Raji (cell line): Measurements from ENCODE around the gene SIL1.

ENCODE experiments used
- POLR2A ChIP-seq: IDR thresholded peaks from 2 replicates; pipeline ENCODE4 v1.6.1; 2011; ENCODE audit warnings: low read depth, low read length, control low read depth; ENCODE audit not compliant: insufficient read depth

Gene SIL1

DNA sequence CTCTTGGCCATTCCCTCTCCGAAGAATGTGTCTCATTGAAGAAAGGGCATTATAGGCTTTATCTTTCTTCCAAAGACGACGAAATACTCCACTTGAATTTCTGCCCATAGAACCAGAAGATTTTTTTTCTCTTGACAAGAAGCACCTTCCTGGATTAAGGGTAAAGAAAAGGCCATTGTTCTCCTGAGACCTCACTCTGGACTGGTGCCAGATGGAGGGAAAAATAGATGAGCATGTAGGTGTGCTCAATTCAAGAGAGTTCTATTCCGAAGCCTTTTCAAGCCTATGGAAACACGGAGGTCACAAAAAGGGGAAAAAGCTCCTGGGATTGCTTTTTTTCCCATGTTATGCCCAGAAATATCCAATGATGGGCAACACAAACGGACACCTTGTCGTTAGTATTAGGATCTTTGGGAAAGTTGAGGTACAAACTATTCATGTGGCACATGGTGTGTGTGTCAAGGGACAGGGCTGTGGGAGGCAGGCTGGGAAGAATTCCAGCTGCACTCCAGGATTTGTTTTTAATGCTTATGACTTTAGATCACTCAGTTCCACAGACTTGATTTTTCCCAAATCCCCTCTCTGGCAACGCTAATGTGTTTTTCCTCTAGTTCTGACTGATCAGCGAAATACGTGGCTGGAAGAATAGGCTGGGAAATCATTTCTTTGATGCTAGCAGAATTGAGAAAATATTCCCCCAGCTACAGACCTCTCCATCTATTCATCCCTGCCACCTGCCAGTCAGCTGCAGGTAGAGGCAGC lies 89.9 kb downstream of the SIL1 start:
- no peak for TF ChIP-seq POLR2A

DNA sequence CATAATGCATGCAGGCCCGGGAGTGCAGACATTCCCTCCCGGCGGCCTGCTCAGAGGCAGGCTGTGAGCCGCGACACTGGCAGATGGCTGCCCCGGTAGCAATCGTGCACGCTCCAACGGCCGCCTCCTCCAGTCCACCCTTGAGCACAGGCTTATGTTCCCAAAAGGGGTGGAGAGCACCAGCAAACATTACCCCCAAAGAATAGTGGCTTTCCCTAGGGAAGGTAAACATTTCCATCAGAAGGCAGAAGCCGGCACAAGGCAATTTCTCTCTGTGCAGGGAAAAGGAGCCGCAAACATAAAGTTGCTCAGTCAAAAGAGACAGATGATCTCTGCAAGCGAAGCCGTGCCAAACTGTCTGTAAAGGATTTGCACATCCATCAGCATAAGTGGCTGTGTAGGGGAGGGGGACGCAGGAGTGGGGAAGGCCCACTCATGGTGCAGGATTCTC lies 92.5 kb downstream of the SIL1 start:
- TF ChIP-seq POLR2A, result no peak

DNA sequence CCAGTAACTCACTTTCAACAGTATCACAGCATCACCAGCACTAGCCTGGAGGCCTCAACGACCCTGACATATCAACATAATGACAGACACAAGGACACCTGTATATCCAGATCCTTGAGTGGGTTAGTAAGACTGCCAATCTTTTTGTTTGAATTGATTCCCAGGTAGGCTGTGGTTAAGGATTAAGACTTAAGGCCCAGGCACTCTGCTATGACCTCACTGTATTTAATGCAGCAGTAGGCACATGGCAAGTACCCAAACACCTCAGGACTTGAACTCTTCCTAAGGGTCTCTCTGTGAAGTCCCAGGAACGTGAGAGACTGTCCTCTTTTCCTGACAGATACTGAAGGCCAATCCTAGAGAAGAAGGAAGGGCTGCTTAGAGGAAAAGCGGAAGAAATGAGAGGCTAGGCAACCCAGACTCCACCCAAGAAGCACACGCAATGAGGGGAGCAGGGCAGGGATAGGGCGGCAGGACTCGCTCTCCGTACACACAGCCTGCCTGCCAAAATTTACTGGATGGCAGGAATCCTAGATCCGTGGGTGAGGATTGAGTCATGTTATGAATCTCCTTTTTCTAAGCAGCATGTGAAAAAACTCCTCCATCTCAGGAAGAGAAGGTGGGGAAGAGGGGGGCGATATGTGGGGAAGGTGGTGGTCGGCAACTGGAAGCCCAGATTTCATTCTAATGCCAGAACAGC lies 93.4 kb downstream of the SIL1 start:
- TF ChIP-seq POLR2A, result no peak

DNA sequence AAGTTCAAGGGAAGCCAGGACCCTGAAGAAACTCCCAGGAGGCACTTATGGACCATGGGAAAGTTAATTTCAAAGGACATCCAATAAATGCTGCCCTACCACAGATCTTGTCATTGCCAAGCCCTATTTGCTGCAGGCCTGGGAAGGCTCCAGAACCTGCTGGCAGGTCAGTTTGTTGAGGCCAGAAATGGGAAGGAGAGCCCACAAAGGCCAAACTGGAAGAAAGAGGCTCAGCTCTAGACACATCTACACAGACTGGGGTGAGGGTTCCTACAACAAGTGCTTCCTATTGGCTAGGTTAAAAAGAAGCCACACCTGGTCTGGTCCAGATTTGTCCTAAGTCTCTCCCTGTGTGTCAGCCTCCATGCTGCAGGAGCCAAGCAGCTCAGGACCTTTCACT lies 94.4 kb downstream of the SIL1 start:
- no peak for TF ChIP-seq POLR2A

GRCh38 chr5:139100825-139101224 lies 97.3 kb downstream of the SIL1 start:
- no peak for TF ChIP-seq POLR2A

DNA sequence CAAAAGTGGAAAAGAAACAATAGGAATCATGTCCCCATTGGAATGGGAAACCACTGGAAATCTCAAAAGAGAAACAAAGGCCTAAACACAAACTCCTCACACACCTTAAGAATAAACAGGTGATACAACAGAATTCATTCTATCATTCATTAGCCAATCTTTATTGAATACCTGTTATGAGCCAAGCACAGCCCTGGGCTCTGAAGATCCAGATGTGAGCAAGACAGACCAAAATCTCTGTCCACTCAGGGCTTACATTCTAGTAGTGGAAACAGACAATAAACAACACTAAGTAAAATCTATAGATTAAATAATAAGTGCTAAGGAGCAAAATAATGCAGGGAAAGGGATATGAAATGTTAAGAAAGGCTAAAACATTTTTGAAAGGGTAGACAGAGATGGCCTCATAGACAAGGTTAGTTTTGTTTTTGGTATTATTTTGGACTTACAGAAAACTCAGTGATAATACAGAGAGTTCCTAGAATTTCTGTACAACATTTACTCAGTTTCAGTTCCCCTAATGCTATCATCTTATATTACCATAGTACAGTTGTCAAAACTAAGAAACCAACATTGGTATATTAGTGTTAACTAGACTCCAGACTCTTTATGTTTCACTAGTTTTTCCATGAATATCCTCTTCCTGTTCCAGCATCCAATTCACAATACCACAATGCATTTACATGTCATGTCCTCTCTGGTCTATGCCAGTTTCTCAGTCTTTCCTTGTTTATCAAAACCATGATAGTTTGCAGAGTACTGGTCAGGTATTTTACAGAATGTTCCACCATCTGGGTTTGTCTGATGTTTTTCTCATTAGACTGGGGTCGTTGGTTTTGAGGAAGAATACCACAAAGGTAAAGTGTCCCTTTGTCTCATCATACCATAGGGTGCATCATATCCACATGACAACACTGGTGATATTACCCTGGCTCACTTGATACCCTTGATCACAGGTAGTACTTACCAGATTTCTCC lies 103.7 kb downstream of the SIL1 start:
- TF ChIP-seq POLR2A, result no peak

DNA sequence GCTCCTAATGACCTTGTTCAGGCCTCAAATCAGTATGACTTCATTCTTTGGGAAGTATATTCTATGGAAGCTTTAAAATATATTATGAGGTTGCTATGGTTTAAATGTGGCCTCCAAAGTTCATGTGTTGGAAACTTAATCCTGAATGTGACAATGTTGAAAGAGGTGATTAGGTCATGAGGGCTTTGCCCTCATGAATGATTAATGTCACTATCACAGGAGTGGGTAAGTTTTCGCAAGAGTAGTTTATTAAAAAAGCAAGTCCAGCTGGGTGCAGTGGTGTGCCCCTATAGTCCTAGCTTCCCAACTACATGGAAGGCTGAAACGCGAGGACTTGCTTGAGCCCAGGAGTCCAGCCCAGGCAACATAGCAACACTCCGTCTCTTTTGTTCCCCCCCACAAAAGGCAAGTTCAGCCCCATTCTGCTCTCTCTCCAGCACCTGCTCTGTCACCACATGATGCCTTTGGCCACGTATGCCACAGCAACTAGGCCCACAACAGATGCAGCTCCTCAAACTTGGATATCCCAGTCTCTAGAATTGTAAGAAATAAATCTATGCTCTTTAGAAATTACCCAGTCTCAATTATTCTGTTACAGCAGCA lies 105.3 kb downstream of the SIL1 start:
- TF ChIP-seq POLR2A, result no peak

- no peak for TF ChIP-seq POLR2A
These were observed 106.6 kb downstream of the SIL1 start for GRCh38 chr5:139091439-139092156.

- TF ChIP-seq POLR2A, result no peak
These were observed 107.6 kb downstream of the SIL1 start for GRCh38 chr5:139090581-139090980.

GRCh38 chr5:139088024-139088423 lies 110.1 kb downstream of the SIL1 start:
- TF ChIP-seq POLR2A, result no peak

- no peak for TF ChIP-seq POLR2A
These were observed 115.2 kb downstream of the SIL1 start for GRCh38 chr5:139082813-139083498.

DNA sequence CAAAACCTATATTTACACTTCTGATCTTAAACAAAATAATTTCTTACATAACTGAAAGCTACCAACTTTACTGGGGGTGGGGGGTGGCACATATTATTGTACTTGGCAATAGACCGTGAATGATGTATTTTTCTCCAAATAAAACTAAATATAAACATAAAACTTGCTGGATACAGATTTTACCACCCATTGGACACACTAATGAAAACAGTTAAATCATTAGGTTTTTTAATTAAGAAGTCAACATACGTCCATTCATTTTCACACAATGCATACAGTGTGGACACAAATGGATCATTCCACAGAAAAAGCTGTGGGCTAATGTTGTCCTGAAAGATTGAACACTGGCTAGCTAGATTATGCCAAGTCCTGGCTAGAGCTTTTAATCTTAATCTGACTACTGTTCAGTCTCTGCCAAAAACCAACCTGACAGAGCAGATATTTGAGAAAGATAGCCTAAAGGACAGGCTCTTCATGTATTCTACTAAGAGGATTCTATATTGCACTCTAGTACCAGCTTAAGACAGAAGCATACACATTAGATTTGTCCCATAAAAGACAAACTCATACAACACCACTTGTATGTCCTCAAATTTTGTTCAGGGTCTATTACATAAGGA lies 118.1 kb downstream of the SIL1 start:
- no peak for TF ChIP-seq POLR2A
